ENCODE data around the gene SYNE1.

DNA sequence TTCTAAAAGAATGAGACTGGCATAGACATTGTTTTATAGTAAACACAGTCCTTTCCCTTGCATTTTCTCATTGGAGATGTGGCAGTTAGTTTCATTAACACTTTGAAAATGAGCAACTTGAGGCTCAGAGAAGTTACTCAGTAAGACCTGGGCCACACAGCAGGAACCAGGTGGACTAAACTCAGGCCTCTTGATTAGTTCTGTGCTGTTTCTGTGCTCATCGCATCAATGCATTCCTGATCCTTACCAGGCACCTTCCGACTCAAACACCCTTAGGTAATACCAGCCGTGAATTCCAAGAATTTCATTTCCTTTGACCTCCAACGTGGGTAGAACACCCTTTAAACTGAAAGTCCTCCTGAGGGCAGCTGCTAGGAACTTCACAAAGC lies 466.9 kb downstream of the SYNE1 start:
- TF ChIP-seq IRF2 (CRISPR knock-in tag; IDR thresholded peaks at IDR 0.05; ENCODE audit: borderline replicate concordance, low read depth) = no peak
- TF ChIP-seq USF2 (CRISPR knock-in tag; IDR thresholded peaks at IDR 0.05) = no peak
- TF ChIP-seq, protein P1, sequence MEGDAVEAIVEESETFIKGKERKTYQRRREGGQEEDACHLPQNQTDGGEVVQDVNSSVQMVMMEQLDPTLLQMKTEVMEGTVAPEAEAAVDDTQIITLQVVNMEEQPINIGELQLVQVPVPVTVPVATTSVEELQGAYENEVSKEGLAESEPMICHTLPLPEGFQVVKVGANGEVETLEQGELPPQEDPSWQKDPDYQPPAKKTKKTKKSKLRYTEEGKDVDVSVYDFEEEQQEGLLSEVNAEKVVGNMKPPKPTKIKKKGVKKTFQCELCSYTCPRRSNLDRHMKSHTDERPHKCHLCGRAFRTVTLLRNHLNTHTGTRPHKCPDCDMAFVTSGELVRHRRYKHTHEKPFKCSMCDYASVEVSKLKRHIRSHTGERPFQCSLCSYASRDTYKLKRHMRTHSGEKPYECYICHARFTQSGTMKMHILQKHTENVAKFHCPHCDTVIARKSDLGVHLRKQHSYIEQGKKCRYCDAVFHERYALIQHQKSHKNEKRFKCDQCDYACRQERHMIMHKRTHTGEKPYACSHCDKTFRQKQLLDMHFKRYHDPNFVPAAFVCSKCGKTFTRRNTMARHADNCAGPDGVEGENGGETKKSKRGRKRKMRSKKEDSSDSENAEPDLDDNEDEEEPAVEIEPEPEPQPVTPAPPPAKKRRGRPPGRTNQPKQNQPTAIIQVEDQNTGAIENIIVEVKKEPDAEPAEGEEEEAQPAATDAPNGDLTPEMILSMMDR (IDR thresholded peaks at IDR 0.05) = no peak
- TF ChIP-seq ESRRA (CRISPR knock-in tag; IDR thresholded peaks at IDR 0.05; ENCODE audit: borderline replicate concordance) = no peak
- TF ChIP-seq, protein P2, sequence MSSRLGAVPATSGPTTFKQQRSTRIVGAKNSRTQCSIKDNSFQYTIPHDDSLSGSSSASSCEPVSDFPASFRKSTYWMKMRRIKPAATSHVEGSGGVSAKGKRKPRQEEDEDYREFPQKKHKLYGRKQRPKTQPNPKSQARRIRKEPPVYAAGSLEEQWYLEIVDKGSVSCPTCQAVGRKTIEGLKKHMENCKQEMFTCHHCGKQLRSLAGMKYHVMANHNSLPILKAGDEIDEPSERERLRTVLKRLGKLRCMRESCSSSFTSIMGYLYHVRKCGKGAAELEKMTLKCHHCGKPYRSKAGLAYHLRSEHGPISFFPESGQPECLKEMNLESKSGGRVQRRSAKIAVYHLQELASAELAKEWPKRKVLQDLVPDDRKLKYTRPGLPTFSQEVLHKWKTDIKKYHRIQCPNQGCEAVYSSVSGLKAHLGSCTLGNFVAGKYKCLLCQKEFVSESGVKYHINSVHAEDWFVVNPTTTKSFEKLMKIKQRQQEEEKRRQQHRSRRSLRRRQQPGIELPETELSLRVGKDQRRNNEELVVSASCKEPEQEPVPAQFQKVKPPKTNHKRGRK (CRISPR knock-in tag; IDR thresholded peaks at IDR 0.05; ENCODE audit: borderline replicate concordance) = no peak
- TF ChIP-seq CREB1 (CRISPR knock-in tag; IDR thresholded peaks at IDR 0.05) = no peak
- TF ChIP-seq ATF3 (CRISPR knock-in tag; conservative IDR thresholded peaks at IDR 0.05) = no peak
- no peak for TF ChIP-seq ETV6 (CRISPR knock-in tag; IDR thresholded peaks at IDR 0.05)

All from WTC11 (cell line).